Skeletal muscle satellite cell (primary cell): ENCODE measurements around the gene IER5L.

Experiments
- H3K27me3 ChIP-seq: 2 replicates; pipeline ENCODE4 v1.7.0; 2013; ENCODE audit warnings: low read length; ENCODE audit not compliant: control insufficient read depth, insufficient read depth
- H3K36me3 ChIP-seq: 2 replicates; pipeline ENCODE4 v1.7.0; 2013; ENCODE audit warnings: mild to moderate bottlenecking, control low read depth, low read length; ENCODE audit not compliant: insufficient read depth
- H3K4me1 ChIP-seq: 2 replicates; pipeline ENCODE4 v1.7.0; 2013; ENCODE audit warnings: low read length; ENCODE audit not compliant: control insufficient read depth, insufficient read depth
- H3K4me2 ChIP-seq: 2 replicates; pipeline ENCODE4 v1.7.0; 2013; ENCODE audit warnings: mild to moderate bottlenecking, low read length
- H3K4me3 ChIP-seq: 2 replicates; pipeline ENCODE4 v1.7.0; 2013; ENCODE audit warnings: low read length
- H3K9ac ChIP-seq: 2 replicates; pipeline ENCODE4 v1.7.0; 2013; ENCODE audit warnings: mild to moderate bottlenecking, low read depth, low read length, moderate library complexity
- H3K9me3 ChIP-seq: replicated peaks from 2 replicates; pipeline ENCODE4 v1.7.0; 2013; ENCODE audit warnings: mild to moderate bottlenecking, control low read depth, low read length

Gene IER5L

GRCh38 chr9:129142138-129142935 lies 35.7 kb downstream of the IER5L start:
- H3K4me3 ChIP-seq: peak overlapping the region; percentile 52
- peak overlapping the region; percentile 49 for H3K9ac ChIP-seq
- H3K4me2 ChIP-seq: peak overlapping the region; percentile 56
- H3K9me3 ChIP-seq: no peaks in the 10 kb centered on the region
- peaks cover 81% of the 10 kb centered on the region for H3K4me1 ChIP-seq
- H3K27me3 ChIP-seq: no peaks in the 10 kb centered on the region
- H3K36me3 ChIP-seq: peaks cover 18% of the 10 kb centered on the region

- peaks cover 73% of the 10 kb centered on the region for H3K4me1 ChIP-seq
- H3K9ac ChIP-seq: peak overlapping the region; percentile 100
- H3K36me3 ChIP-seq: peaks cover 22% of the 10 kb centered on the region
- peak overlapping the region; percentile 48 for H3K4me3 ChIP-seq
- H3K4me2 ChIP-seq: peak overlapping the region; percentile 89
- no peaks in the 10 kb centered on the region for H3K9me3 ChIP-seq
- no peaks in the 10 kb centered on the region for H3K27me3 ChIP-seq
Observed at GRCh38 chr9:129141066-129142041, 36.7 kb downstream of the IER5L start.

GRCh38 chr9:129140397-129141065 lies 37.5 kb downstream of the IER5L start:
- Histone ChIP-seq H3K4me3 (peak overlapping the region; percentile 65), H3K4me1 (peaks cover 65% of the 10 kb centered on the region), H3K9ac (peak overlapping the region; percentile 100), H3K9me3 (no peaks in the 10 kb centered on the region), H3K27me3 (no peaks in the 10 kb centered on the region), H3K4me2 (peak overlapping the region; percentile 89), H3K36me3 (peaks cover 27% of the 10 kb centered on the region)

- Histone ChIP-seq H3K27me3 (no peaks in the 10 kb centered on the region), H3K9ac (peak overlapping the region; percentile 100), H3K36me3 (peaks cover 31% of the 10 kb centered on the region), H3K9me3 (no peaks in the 10 kb centered on the region), H3K4me1 (peaks cover 60% of the 10 kb centered on the region), H3K4me3 (peak overlapping the region; percentile 65), H3K4me2 (peak overlapping the region; percentile 89)
Observed at GRCh38 chr9:129139993-129140396, 38.1 kb downstream of the IER5L start.

- Histone ChIP-seq H3K4me2 (peak overlapping the region; percentile 85), H3K9ac (peak overlapping the region; percentile 79), H3K4me1 (peaks cover 58% of the 10 kb centered on the region), H3K27me3 (no peaks in the 10 kb centered on the region), H3K4me3 (peak overlapping the region; percentile 59), H3K9me3 (no peaks in the 10 kb centered on the region), H3K36me3 (peaks cover 31% of the 10 kb centered on the region)
Observed at GRCh38 chr9:129139233-129139992, 38.6 kb downstream of the IER5L start.

- H3K9me3 ChIP-seq: no peaks in the 10 kb centered on the region
- peaks cover 31% of the 10 kb centered on the region for H3K36me3 ChIP-seq
- peak overlapping the region; percentile 79 for H3K9ac ChIP-seq
- peaks cover 53% of the 10 kb centered on the region for H3K4me1 ChIP-seq
- H3K4me3 ChIP-seq: no peak overlapping the region
- H3K27me3 ChIP-seq: no peaks in the 10 kb centered on the region
- peak overlapping the region; percentile 32 for H3K4me2 ChIP-seq
Observed at GRCh38 chr9:129138476-129139232, 39.4 kb downstream of the IER5L start.

- peaks cover 47% of the 10 kb centered on the region for H3K4me1 ChIP-seq
- peaks cover 29% of the 10 kb centered on the region for H3K36me3 ChIP-seq
- no peak overlapping the region for H3K4me3 ChIP-seq
- no peaks in the 10 kb centered on the region for H3K9me3 ChIP-seq
- H3K27me3 ChIP-seq: no peaks in the 10 kb centered on the region
- peak overlapping the region; percentile 79 for H3K9ac ChIP-seq
- H3K4me2 ChIP-seq: peak overlapping the region; percentile 32
Observed at GRCh38 chr9:129138144-129138462, 40.0 kb downstream of the IER5L start.

- no peak overlapping the region for H3K4me3 ChIP-seq
Observed at GRCh38 chr9:129137292-129138143, 40.5 kb downstream of the IER5L start.

GRCh38 chr9:129136446-129137035 lies 41.5 kb downstream of the IER5L start:
- H3K4me1 ChIP-seq: peaks cover 32% of the 10 kb centered on the region
- no peaks in the 10 kb centered on the region for H3K27me3 ChIP-seq
- no peak overlapping the region for H3K4me3 ChIP-seq
- no peaks in the 10 kb centered on the region for H3K9me3 ChIP-seq
- H3K4me2 ChIP-seq: no peak overlapping the region
- H3K36me3 ChIP-seq: peaks cover 22% of the 10 kb centered on the region
- no peak overlapping the region for H3K9ac ChIP-seq

More at GRCh38 chr9:129137292-129138143, 40.5 kb downstream of the IER5L start:
- Histone ChIP-seq H3K36me3 (peaks cover 25% of the 10 kb centered on the region), H3K9me3 (no peaks in the 10 kb centered on the region), H3K27me3 (no peaks in the 10 kb centered on the region), H3K4me2 (no peak overlapping the region), H3K9ac (peak overlapping the region; percentile 79), H3K4me1 (peaks cover 41% of the 10 kb centered on the region)
